ENCODE results near the gene YWHAB.

GRCh38 chr20:44918342-44918741 lies 32.8 kb downstream of the YWHAB start:
- TF ChIP-seq, protein P1, sequence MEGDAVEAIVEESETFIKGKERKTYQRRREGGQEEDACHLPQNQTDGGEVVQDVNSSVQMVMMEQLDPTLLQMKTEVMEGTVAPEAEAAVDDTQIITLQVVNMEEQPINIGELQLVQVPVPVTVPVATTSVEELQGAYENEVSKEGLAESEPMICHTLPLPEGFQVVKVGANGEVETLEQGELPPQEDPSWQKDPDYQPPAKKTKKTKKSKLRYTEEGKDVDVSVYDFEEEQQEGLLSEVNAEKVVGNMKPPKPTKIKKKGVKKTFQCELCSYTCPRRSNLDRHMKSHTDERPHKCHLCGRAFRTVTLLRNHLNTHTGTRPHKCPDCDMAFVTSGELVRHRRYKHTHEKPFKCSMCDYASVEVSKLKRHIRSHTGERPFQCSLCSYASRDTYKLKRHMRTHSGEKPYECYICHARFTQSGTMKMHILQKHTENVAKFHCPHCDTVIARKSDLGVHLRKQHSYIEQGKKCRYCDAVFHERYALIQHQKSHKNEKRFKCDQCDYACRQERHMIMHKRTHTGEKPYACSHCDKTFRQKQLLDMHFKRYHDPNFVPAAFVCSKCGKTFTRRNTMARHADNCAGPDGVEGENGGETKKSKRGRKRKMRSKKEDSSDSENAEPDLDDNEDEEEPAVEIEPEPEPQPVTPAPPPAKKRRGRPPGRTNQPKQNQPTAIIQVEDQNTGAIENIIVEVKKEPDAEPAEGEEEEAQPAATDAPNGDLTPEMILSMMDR (conservative IDR thresholded peaks at IDR 0.05; ENCODE audit: low read depth, low read length): no peak
- TF ChIP-seq FOS (IDR thresholded peaks at IDR 0.05; ENCODE audit: low read depth, low read length) (no peak), SMC3 (IDR thresholded peaks at IDR 0.05; ENCODE audit: low read depth, low read length) (no peak), POLR2A (IDR thresholded peaks at IDR 0.05; ENCODE audit: low read depth, low read length) (no peak), RFX5 (IDR thresholded peaks at IDR 0.05; ENCODE audit: low read depth, low read length) (no peak), USF2 (IDR thresholded peaks at IDR 0.05; ENCODE audit: low read depth, low read length) (no peak), RCOR1 (IDR thresholded peaks at IDR 0.05; ENCODE audit: insufficient replicate concordance, low read length) (no peak), MXI1 (IDR thresholded peaks at IDR 0.05; ENCODE audit: borderline replicate concordance, low read depth, low read length) (no peak), RAD21 (IDR thresholded peaks at IDR 0.05; ENCODE audit: low read length) (no peak), CHD1 (IDR thresholded peaks at IDR 0.05; ENCODE audit: low read depth, low read length) (no peak), MAFK (IDR thresholded peaks at IDR 0.05; ENCODE audit: low read depth, low read length) (no peak), MAZ (IDR thresholded peaks at IDR 0.05; ENCODE audit: borderline replicate concordance, low read depth, low read length) (no peak), BHLHE40 (IDR thresholded peaks at IDR 0.05; ENCODE audit: low read depth, low read length) (no peak), CEBPB (IDR thresholded peaks at IDR 0.05; ENCODE audit: low read depth, low read length) (no peak)

All from IMR-90 (cell line).